ENCODE results near the gene MCEMP1.

DNA sequence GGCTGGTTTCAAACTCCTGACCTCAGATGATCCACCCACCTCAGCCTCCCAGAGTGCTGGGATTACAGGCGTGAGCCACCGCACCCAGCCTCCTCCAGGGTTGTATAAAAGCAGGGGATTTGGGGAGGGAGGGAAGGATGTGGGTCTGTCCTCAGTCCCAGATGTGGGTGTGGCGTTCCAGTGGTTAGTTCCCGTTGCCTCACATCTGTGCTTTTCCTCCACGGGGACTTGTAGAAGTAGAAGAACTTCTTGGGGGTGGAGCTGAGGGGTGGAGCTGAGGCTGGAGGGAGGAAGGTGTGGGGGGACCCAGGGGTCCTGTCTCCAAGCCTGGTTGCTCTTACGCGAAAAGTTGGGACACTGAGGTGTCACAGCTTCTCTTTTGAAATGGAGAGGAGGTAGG, 514 bp upstream of the MCEMP1 start:
- no peak for TF ChIP-seq POLR2A (IDR thresholded peaks at IDR 0.05)
- TF ChIP-seq, protein P1, sequence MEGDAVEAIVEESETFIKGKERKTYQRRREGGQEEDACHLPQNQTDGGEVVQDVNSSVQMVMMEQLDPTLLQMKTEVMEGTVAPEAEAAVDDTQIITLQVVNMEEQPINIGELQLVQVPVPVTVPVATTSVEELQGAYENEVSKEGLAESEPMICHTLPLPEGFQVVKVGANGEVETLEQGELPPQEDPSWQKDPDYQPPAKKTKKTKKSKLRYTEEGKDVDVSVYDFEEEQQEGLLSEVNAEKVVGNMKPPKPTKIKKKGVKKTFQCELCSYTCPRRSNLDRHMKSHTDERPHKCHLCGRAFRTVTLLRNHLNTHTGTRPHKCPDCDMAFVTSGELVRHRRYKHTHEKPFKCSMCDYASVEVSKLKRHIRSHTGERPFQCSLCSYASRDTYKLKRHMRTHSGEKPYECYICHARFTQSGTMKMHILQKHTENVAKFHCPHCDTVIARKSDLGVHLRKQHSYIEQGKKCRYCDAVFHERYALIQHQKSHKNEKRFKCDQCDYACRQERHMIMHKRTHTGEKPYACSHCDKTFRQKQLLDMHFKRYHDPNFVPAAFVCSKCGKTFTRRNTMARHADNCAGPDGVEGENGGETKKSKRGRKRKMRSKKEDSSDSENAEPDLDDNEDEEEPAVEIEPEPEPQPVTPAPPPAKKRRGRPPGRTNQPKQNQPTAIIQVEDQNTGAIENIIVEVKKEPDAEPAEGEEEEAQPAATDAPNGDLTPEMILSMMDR (IDR thresholded peaks at IDR 0.05) = no peak

Data from adrenal gland (tissue), 5 donors.